HCT116 (cell line): Measurements from ENCODE around the gene GATA3. TPM values are rescaled to one million over a fixed set of nuclear protein-coding genes. Genes with fewer than 3 reads are reported as not detected.

ENCODE experiments used
- ATAC-seq: fragments of 200-7000 bp; cut with Tn5 transposase; 2 replicates; pipeline ENCODE4 v1.9.1; 2020; ENCODE audit warnings: mild to moderate bottlenecking, moderate library complexity
- BruUV-seq: library from RNA; stranded (reverse); fragments of 400-500 nt; replicated peaks from 2 replicates; lab custom pipeline; 2021; lab: Mats Ljungman, UMichigan
- CTCF ChIA-PET: fragments of 300-600 bp; sonication (Branson Sonifier 250); formaldehyde crosslinking; loops from one replicate; lab custom pipeline; 2021; ENCODE audit warnings: antibody characterized with exemption; lab: Charles Lee
- POLR2A ChIA-PET: fragments of 300-600, 350-600 bp; sonication (Branson Sonifier 250); formaldehyde crosslinking; loops from one replicate; lab custom pipeline; 2021; ENCODE audit warnings: antibody characterized with exemption; lab: Charles Lee
- RAD21 ChIA-PET, 2 experiments: fragments of 300-600 bp; sonication (Branson Sonifier 250); formaldehyde crosslinking; loops; one replicate each; lab custom pipeline; 2023; ENCODE audit warnings: low total read pairs in 2 of 2; ENCODE audit not compliant: uncharacterized antibody in 2 of 2, unreplicated experiment in 2 of 2, low non-redundant PET in 1 of 2; lab: Charles Lee
- DNase-seq: peaks from one replicate; pipeline ENCODE4 v3.0.0-alpha.2; 2010; ENCODE audit warnings: low read depth, low spot score
- H2AFZ ChIP-seq: fragments of 200-600 bp; shearing (Covaris generic), sonication (generic); 2 replicates; pipeline ENCODE4 v1.6.1; 2017; ENCODE audit warnings: low read depth, mixed run types, mixed read lengths, antibody characterized with exemption, low read length; ENCODE audit not compliant: poor library complexity, severe bottlenecking
- H3K27ac ChIP-seq: 2 replicates; pipeline ENCODE4 v1.5.1; 2012; ENCODE audit warnings: low read depth, low read length
- H3K27me3 ChIP-seq: fragments of 200-600 bp; sonication (generic); 2 replicates; pipeline ENCODE4 v1.6.1; 2016; ENCODE audit warnings: mixed run types, low read length, mixed read lengths; ENCODE audit not compliant: insufficient read depth
- H3K36me3 ChIP-seq, 2 experiments: fragments of 200-500 bp in 1 of 2; fragments of 200-600 bp in 1 of 2; sonication (Bioruptor generic) in 1 of 2; sonication (generic) in 1 of 2; 2 replicates each; pipeline versions ENCODE4 v1.5.1 to v1.6.1; 2014 to 2016; ENCODE audit warnings: low read length in 2 of 2, inconsistent platforms in 1 of 2, mixed read lengths in 1 of 2, mixed run types in 1 of 2; ENCODE audit not compliant: insufficient read depth in 2 of 2, control insufficient read depth in 1 of 2
- H3K4me1 ChIP-seq, 2 experiments: fragments of 200-600 bp in 1 of 2; sonication (generic) in 1 of 2; 2 replicates each; pipeline versions ENCODE4 v1.5.1 to v1.6.1; 2012 to 2017; ENCODE audit warnings: low read length in 2 of 2, inconsistent platforms in 1 of 2, mild to moderate bottlenecking in 1 of 2, mixed read lengths in 1 of 2, mixed run types in 1 of 2, moderate library complexity in 1 of 2; ENCODE audit not compliant: insufficient read depth in 2 of 2, control insufficient read depth in 1 of 2
- H3K4me2 ChIP-seq: fragments of 200-600 bp; sonication (generic); 2 replicates; pipeline ENCODE4 v1.6.1; 2017; ENCODE audit warnings: mixed run types, low read length, mixed read lengths
- H3K4me3 ChIP-seq, 2 experiments: fragments of 200-600 bp in 1 of 2; sonication (generic) in 1 of 2; replicated peaks in 1 of 2; 2 replicates each; pipeline ENCODE4 v1.5.1; 2011 to 2016; ENCODE audit warnings: low read length in 2 of 2, control low read depth in 1 of 2, low read depth in 1 of 2, mild to moderate bottlenecking in 1 of 2, mixed read lengths in 1 of 2, mixed run types in 1 of 2
- H3K79me2 ChIP-seq: fragments of 200-600 bp; sonication (generic); 2 replicates; pipeline ENCODE4 v1.6.1; 2017; ENCODE audit warnings: mild to moderate bottlenecking, mixed run types, low read length, moderate library complexity, mixed read lengths; ENCODE audit not compliant: insufficient read depth
- H3K9ac ChIP-seq: fragments of 200-600 bp; sonication (generic); 2 replicates; pipeline ENCODE4 v1.6.1; 2016; ENCODE audit warnings: low read length, mixed read lengths
- H3K9me2 ChIP-seq: fragments of 200-600 bp; sonication (generic), shearing (Covaris generic); 2 replicates; pipeline ENCODE4 v1.6.1; 2017; ENCODE audit warnings: mixed run types, mild to moderate bottlenecking, moderate library complexity; ENCODE audit not compliant: insufficient read depth
- H3K9me3 ChIP-seq, 2 experiments: fragments of 200-500 bp in 1 of 2; fragments of 200-600 bp in 1 of 2; sonication (Bioruptor generic) in 1 of 2; sonication (generic) in 1 of 2; 2 replicates each; pipeline ENCODE4 v1.6.1; 2014 to 2017; ENCODE audit warnings: low read length in 2 of 2, mixed read lengths in 2 of 2, inconsistent platforms in 1 of 2, low read depth in 1 of 2, mild to moderate bottlenecking in 1 of 2, mixed run types in 1 of 2, moderate library complexity in 1 of 2; ENCODE audit not compliant: control insufficient read depth in 1 of 2, insufficient read depth in 1 of 2
- H4K20me1 ChIP-seq: fragments of 200-600 bp; sonication (generic), shearing (Covaris generic); 2 replicates; pipeline ENCODE4 v1.6.1; 2017; ENCODE audit warnings: mixed run types, mild to moderate bottlenecking, moderate library complexity; ENCODE audit not compliant: insufficient read depth
- CBX3 ChIP-seq: IDR thresholded peaks from 2 replicates; pipeline ENCODE4 v1.6.1; 2012; ENCODE audit warnings: low read depth
- CEBPB ChIP-seq: IDR thresholded peaks from 2 replicates; pipeline ENCODE4 v1.6.1; 2012; ENCODE audit warnings: low read depth
- CTCF ChIP-seq, 3 experiments: fragments of 200-600 bp in 1 of 3; sonication (generic) in 1 of 3; IDR thresholded peaks in 2 of 3; conservative IDR thresholded peaks in 1 of 3; 2 replicates each; pipeline ENCODE4 v1.5.1; 2012 to 2017; ENCODE audit warnings: low read depth in 2 of 3, low read length in 2 of 3, antibody characterized with exemption in 1 of 3, borderline replicate concordance in 1 of 3, control low read depth in 1 of 3, mild to moderate bottlenecking in 1 of 3, mixed read lengths in 1 of 3, mixed run types in 1 of 3, moderate library complexity in 1 of 3; ENCODE audit not compliant: insufficient read depth in 1 of 3
- EZH2 ChIP-seq: fragments of 200-600 bp; sonication (generic); IDR thresholded peaks from 2 replicates; pipeline ENCODE4 v1.6.1; 2017; ENCODE audit warnings: antibody characterized with exemption, mixed run types
- EZH2phosphoT487 ChIP-seq: fragments of 200-600 bp; IDR thresholded peaks from 2 replicates; pipeline ENCODE4 v1.6.1; 2018; ENCODE audit warnings: antibody characterized with exemption, borderline replicate concordance
- MAX ChIP-seq: IDR thresholded peaks from 2 replicates; pipeline ENCODE4 v1.6.1; 2012
- SP1 ChIP-seq: IDR thresholded peaks from 2 replicates; pipeline ENCODE4 v1.6.1; 2012; ENCODE audit warnings: low read depth
- ZBTB33 ChIP-seq: IDR thresholded peaks from 2 replicates; pipeline ENCODE4 v1.6.1; 2011; ENCODE audit warnings: mild to moderate bottlenecking, low read length, moderate library complexity; ENCODE audit not compliant: insufficient replicate concordance; ENCODE audit errors: extremely low read depth
- ZFX ChIP-seq: fragments of 450-650 bp; IDR thresholded peaks from 2 replicates; pipeline ENCODE4 v1.6.1; 2017
- ZNF274 ChIP-seq: fragments of 200-500 bp; sonication (Bioruptor generic); IDR thresholded peaks from 2 replicates; pipeline ENCODE4 v1.6.1; 2014; ENCODE audit warnings: mild to moderate bottlenecking, low read depth, low read length, inconsistent platforms
- intact Hi-C: fragments of 100-400 bp; cut with micrococcal nuclease; formaldehyde crosslinking; loops from 2 replicates; pipeline ENCODE4 v1.10.0; 2022
- total RNA-seq: library from RNA; stranded (reverse); gene quantifications from one replicate; pipeline ENCODE4 v1.2.1, GENCODE V29; 2021; ENCODE audit not compliant: unreplicated experiment

GATA3 gene
- total RNA-seq, 1 experiment from 2014 or later: 2.7 TPM

- H4K20me1 ChIP-seq: no peaks in the 10 kb centered on the region
- H3K4me3 ChIP-seq: no peak overlapping the region
- H3K9me2 ChIP-seq: no peaks in the 10 kb centered on the region
- BruUV-seq: no TSS peak
- H3K4me2 ChIP-seq: no peak overlapping the region
- no peak for DNase-seq
- no peak overlapping the region for H2AFZ ChIP-seq
- CTCF ChIA-PET: no interaction called here
- no peaks in the 10 kb centered on the region for H3K36me3 ChIP-seq
- no peak overlapping the region for H3K27ac ChIP-seq
- no peaks in the 10 kb centered on the region for H3K9me3 ChIP-seq
- POLR2A ChIA-PET: no interaction called here
- H3K27me3 ChIP-seq: 0 out of 2 replicates have a peak, but pooled peaks cover 4% of the 10 kb centered on the region
- no peak for ATAC-seq
- RAD21 ChIA-PET: no interaction called here
- H3K4me1 ChIP-seq: peaks cover 3 to 15% of the 10 kb centered on the region in 2 experiments; a peak in 3 of 4 replicates
- TF ChIP-seq CTCF (IDR thresholded peaks at IDR 0.05 in 2 of 3, conservative IDR thresholded peaks at IDR 0.05 in 1 of 3; ENCODE audit: borderline replicate concordance in 1 of 3, insufficient read depth in 1 of 3, low read depth in 2 of 3, low read length in 2 of 3) (no peak), EZH2phosphoT487 (no peak), ZNF274 (no peak), EZH2 (no peak), CEBPB (no peak), CBX3 (no peak), ZBTB33 (no peak), ZFX (no peak), MAX (no peak), SP1 (no peak)
- intact Hi-C loops: no loop called here
- H3K9ac ChIP-seq: no peak overlapping the region
- H3K79me2 ChIP-seq: no peaks in the 10 kb centered on the region
These were observed 2.6 kb upstream of the GATA3 start for GRCh38 chr10:8051851-8052257.
